Measurements from ENCODE around the gene ABR.

The ABR gene

GRCh38 chr17:988561-988960 lies 191.2 kb downstream of the ABR start:
- no peak overlapping the region for H3K4me3 ChIP-seq (ENCODE audit: low read length)
- DNase-seq (ENCODE audit: low read depth): no peak
- no peak for TF ChIP-seq CTCF (conservative IDR thresholded peaks at IDR 0.05; ENCODE audit: low read length)

GRCh38 chr17:987931-988330 lies 191.8 kb downstream of the ABR start:
- no peak for TF ChIP-seq CTCF (conservative IDR thresholded peaks at IDR 0.05; ENCODE audit: low read length)
- DNase-seq (ENCODE audit: low read depth): no peak
- no peak overlapping the region for H3K4me3 ChIP-seq (ENCODE audit: low read length)

GRCh38 chr17:986322-986929 lies 193.4 kb downstream of the ABR start:
- H3K4me3 ChIP-seq (ENCODE audit: low read length): no peak overlapping the region
- TF ChIP-seq CTCF (conservative IDR thresholded peaks at IDR 0.05; ENCODE audit: low read length): no peak
- no peak for DNase-seq (ENCODE audit: low read depth)

- TF ChIP-seq CTCF (conservative IDR thresholded peaks at IDR 0.05; ENCODE audit: low read length): no peak
- DNase-seq (ENCODE audit: low read depth): no peak
- H3K4me3 ChIP-seq (ENCODE audit: low read length): no peak overlapping the region
Measured at GRCh38 chr17:983921-984320, 195.9 kb downstream of the ABR start.

GRCh38 chr17:981292-981658 lies 198.5 kb downstream of the ABR start:
- no peak for TF ChIP-seq CTCF (conservative IDR thresholded peaks at IDR 0.05; ENCODE audit: low read length)
- no peak for DNase-seq (ENCODE audit: low read depth)
- H3K4me3 ChIP-seq (ENCODE audit: low read length): no peak overlapping the region

DNA sequence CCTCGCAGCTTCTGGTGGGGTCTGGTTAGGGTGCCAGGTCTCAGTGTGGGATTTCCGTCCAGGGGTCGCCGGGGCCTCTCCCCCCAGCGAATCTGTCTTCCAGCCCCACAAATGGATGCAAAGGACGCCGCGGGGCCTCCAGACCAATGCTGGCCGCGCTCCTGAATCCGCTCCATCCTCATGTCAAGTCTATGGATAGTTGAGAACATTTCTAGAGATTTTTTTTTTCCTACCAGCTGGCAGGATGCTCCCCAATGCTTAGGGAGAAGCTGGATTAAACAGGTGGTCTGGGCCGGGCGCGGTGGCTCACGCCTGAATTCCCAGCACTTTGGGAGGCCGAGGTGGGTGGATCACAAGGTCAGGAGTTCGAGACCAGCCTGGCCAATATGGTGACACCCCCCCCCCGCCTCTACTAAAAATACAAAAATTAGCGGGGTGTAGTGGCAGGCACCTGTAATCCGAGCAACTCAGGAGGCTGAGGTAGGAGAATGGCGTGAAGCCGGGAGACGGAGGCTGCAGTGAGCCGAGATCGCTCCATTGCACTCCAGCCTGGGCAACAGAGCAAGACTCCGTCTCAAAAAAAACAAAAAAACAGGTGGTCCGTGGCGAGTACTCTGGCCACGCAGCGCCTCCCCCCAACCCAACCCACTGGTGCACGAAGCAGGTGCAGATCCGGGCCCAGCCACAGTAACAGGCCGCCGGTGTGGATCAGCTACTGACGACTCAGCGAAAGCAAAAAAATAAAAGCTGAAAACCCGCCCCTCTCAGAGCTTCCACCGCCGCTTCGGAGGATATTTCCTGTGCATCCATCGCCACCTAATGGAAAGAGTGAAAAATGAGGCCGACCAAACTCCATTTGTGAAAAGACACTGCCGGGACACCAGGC lies 199.1 kb downstream of the ABR start:
- DNase-seq (ENCODE audit: low read depth): peak; percentile 80
- H3K4me3 ChIP-seq (ENCODE audit: low read length): peak overlapping the region; percentile 61
- peak; percentile 79 for TF ChIP-seq CTCF (conservative IDR thresholded peaks at IDR 0.05; ENCODE audit: low read length)

All from AG10803 (cell line).